GM10266 (cell line): ENCODE data around the gene TIFAB.

Experiments used
- DNase-seq: peaks from one replicate; pipeline ENCODE4 v3.0.0; 2012; ENCODE audit errors: extremely low spot score
- TF ChIP-seq, protein P1 (sequence below): IDR thresholded peaks from 2 replicates; pipeline ENCODE4 v1.5.1; 2012; ENCODE audit warnings: mild to moderate bottlenecking, low read depth; ENCODE audit not compliant: control insufficient read depth, insufficient read depth; ENCODE audit errors: missing control alignments

The TIFAB gene

DNA sequence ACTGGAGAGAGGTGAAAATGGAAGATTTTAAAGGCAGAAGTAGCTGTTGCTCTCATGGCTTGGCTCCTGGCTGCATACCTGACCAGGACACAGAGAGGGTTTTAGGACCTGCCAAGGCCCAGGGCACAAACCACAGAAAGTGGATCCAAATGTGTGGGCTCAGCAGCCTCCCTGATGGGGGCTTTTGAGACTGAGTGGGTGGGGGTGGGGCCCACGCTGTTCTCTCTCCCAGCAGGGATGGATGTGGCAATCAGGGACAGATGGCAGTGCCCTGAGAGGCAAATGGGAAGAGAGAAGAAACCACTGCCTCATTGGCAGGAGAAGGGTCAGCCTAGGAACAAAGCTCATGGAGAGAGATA, 34.9 kb upstream of the TIFAB start:
- TF ChIP-seq, protein P1, sequence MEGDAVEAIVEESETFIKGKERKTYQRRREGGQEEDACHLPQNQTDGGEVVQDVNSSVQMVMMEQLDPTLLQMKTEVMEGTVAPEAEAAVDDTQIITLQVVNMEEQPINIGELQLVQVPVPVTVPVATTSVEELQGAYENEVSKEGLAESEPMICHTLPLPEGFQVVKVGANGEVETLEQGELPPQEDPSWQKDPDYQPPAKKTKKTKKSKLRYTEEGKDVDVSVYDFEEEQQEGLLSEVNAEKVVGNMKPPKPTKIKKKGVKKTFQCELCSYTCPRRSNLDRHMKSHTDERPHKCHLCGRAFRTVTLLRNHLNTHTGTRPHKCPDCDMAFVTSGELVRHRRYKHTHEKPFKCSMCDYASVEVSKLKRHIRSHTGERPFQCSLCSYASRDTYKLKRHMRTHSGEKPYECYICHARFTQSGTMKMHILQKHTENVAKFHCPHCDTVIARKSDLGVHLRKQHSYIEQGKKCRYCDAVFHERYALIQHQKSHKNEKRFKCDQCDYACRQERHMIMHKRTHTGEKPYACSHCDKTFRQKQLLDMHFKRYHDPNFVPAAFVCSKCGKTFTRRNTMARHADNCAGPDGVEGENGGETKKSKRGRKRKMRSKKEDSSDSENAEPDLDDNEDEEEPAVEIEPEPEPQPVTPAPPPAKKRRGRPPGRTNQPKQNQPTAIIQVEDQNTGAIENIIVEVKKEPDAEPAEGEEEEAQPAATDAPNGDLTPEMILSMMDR = no peak
- no peak for DNase-seq

DNA sequence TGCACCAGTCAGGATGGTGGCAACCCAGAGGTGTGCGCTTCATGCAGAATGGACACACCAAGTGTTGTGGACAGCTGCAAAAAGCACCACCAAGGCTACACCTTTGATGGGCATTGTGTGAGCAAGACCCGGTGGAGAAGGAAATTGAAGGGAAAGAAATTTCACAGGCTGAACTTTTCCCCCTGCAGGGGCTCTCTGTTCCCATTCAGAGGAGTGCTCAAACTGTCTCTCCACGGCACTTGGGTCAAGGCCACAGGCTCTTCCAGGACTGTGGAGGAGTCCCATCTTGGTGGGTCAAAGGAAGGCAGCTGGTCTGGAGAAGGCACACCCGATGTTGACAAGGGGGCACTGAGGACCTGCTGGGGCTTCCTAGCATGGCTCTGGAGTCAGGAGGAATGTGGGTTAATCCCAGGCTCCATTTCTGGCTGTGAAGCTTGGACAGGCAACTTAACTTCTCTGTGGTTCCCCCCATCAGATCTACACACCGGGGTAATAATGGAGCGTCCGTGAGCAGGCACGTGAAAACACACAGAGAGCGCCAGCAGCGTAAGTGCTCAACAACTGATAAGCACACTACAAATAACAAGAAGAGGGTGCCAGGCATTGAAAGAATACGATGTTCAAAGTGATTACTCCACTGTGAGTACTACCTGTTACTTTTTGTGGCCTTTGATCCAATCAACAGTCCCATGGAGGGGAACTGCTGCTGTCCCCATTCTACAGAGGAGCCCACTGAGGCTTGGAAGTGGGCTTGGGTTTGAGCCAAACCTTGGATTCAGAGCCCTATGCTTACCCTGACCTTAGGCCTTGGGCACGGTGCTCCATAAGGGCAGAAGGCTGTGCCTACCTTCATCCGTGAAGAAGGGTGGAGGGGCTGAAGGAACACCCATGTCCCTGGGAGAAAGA, 34.2 kb upstream of the TIFAB start:
- TF ChIP-seq, protein P1 = no peak
- DNase-seq = no peak

DNA sequence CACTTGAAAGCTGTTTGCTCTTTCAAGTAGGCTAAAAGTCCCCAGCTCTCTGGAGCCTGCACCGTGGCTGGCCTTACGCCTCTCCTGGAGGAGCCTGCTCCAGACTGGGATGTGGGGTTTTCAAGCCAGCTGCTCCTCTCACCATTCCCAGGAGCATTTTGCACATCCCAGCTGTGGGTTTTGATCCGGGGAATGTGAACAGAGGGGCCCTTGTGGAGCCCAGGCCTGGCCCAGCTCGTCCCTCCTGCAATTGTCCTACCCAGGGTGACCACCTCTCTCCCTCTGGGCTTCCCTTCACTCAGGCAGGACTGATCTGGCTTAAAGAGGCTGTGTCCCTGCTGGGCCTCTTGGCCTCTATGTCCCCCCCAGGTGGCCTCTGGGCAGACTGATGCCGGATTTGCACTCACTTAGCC, 32.5 kb upstream of the TIFAB start:
- DNase-seq = no peak
- TF ChIP-seq, protein P1 = no peak

DNA sequence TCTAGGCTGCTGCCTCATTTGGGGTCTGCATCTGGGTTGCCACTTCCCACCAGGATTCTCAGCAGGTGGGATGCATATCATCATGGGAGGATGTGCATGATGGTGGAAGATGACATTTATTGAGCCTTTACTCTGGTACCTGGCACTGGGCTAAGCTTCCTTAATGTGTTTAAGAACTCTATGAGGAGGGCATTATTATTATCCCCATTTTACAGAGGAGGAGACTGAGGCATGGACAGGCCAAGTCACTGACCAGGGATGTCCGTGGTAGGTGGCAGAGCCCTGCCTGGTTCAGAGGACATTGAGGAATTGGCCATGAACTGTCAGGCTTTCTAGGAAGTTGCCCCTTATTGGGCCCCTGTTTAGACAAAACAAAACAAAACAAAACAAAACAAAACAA, 31.1 kb upstream of the TIFAB start:
- DNase-seq = no peak
- TF ChIP-seq, protein P1 = no peak

DNA sequence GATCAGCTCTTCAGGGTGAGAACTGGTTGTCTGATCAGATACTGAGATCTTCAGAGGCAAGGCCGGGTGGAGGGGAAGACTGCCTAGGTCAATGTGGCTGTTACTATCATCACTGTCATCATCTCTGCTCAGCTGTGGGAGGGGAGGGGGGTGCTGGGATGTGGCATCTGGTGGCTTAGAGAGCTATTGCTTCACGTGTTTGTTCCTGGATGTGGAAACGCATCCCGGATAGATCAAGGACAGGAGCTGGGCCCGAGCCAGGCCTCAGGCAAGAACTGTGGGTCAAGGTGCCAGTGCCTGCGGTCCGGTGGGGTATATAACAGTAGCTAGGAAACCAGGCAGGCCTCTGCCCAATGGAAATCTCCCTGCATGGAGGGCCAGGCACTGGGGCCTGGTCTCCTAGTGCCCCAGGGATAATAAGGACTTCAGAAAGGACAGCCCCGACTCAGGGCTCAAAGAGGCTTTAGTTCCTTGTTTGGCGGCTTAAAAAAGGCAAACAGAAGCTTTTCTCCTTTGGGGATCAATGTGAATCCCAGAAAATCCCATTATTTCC, 30.3 kb upstream of the TIFAB start:
- no peak for DNase-seq
- TF ChIP-seq, protein P1 = no peak

DNA sequence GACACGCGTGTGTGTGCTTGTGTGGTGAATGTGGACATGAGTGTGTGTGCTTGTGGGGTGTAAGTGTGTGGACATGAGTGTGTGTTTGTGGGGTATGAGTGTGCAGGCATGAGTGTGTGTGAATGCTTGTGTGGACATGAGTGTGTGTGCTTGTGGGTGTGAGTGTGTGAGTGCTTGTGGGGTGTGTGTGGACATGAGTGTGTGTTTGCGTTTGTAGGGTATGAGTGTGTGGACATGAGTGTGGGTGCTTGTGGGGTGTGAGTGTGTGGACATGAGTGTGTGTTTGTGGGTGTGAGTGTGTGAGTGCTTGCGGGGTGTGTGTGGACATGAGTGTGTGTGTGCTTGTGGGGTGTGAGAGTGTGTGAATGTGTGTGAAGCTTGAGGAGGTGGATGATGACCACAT, 29.8 kb upstream of the TIFAB start:
- TF ChIP-seq, protein P1 = no peak
- DNase-seq = no peak

DNA sequence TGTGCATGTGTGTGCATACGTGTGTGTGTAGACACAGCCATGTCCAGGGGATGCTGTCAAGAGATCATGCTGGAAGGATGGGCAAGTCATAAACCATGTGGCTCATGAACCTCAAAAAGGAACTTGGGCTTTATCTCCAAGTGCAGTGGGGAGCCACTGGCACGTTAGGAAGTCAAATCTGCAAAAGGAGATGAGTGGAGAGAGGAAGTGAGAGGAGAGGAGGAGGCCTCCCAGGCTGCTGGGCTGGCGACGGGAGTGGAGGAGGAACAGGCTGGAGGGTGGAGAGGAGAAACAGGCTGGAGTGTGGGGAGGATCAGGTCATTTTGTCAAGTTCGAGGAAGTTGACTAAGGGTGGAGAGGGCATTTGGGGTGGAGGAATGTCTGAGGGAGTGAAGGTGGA, 29.2 kb upstream of the TIFAB start:
- DNase-seq = no peak
- TF ChIP-seq, protein P1 = no peak
